ENCODE results near the gene HS6ST1.
A peak's percentile ranks its signal among the peaks of the same experiment; 100 is the strongest.

- no peak for TF ChIP-seq CTCF (IDR thresholded peaks at IDR 0.05 in 8 of 11, conservative IDR thresholded peaks at IDR 0.05 in 3 of 11)
- TF ChIP-seq POLR2AphosphoS5 (IDR thresholded peaks at IDR 0.05), result peak in 1 of 3 donors; percentile 63
Observed at GRCh38 chr2:128261245-128262128, 57.2 kb downstream of the HS6ST1 start.

Measured in spleen (tissue), 7 donors.